ENCODE results near the gene YRDC.

Gene YRDC

DNA sequence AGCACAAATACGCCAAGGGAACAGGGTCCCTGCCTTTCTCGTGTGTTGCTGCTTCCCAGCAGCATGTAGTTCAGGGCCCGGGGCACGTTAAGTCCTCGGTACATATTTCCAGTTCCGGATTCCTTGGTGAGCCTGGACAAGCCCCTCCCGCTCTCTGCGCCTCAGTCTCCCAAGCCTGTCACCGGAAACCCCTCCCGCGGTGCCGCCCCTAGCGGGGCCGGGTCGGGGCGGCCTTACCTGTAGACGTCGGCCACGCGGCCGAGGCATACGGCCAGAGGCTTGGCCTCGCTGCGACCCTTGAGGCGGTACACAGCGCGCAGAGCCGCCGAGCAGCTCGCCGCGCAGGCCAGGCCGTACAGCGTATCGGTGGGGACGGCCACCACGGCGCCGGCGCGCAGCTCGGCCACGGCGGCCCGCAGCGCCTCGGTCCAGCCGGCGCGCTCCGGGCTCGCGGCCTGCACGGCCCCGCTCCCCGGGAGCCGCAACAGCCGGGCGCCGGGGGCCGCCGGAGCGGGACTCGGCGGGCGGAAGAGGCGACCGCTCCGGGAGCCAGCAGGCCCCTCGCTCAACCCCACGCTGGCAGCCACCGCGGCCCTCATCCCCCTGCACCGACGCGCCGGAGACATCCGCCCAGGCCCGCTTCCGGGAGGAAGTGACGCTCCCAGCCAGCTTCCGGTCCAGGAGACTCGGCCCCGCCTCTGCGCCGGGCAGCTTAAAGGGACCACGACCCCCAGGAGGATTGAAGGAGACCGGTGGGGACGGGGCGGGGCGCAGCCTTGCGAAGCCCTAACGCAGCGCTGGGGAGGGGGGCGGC is at the start of gene YRDC, which contains the start of gene C1orf122:
YRDC (minus strand) TSS at position 654 of the 814 bp plus-strand sequence; CDS start at position 626, 28 bp downstream.
C1orf122 (plus strand) TSS at position 236 of the 814 bp plus-strand sequence. CDS start 615 bp downstream, outside the sequence.
- intact Hi-C loops (cut with DNase I): loop anchor here (2.0 kb wide), 2 partner anchors 51 to 117 kb away; partner anchors contain the start of gene MTF1
- DNase-seq: peak; percentile 88 to 99 (median 97)

- intact Hi-C loops (cut with DNase I): no loop called here
- DNase-seq: no peak
Measured at GRCh38 chr1:37854406-37854805, 46.4 kb upstream of the YRDC start.

DNA sequence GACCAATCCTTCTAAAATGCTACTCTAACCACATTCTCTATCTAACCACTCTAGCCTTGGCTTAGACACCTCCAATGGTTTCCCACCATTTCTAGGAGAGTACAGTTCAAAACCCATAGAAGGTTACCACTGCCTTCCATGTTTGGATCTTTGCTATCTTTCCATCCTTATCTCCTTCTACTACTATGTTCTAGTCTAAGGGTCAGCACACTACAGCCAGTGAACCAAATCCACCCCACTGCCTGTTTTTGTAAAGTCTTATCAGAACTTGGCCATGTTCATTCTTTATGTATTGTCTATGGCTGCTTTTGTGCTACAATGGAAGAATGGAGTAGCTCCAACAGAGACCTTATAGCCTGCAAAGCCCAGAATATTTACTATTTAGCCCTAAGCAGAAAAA is 45.1 kb upstream of the YRDC start:
- DNase-seq: no peak
- intact Hi-C loops (cut with DNase I): no loop called here

GRCh38 chr1:37851782-37852210 is 43.8 kb upstream of the YRDC start:
- DNase-seq: no peak
- intact Hi-C loops (cut with DNase I): no loop called here

GRCh38 chr1:37851262-37851661 is 43.3 kb upstream of the YRDC start:
- DNase-seq: no peak
- intact Hi-C loops (cut with DNase I): no loop called here

- DNase-seq: no peak
- intact Hi-C loops (cut with DNase I): no loop called here
Measured at GRCh38 chr1:37850352-37850955, 42.4 kb upstream of the YRDC start.

DNA sequence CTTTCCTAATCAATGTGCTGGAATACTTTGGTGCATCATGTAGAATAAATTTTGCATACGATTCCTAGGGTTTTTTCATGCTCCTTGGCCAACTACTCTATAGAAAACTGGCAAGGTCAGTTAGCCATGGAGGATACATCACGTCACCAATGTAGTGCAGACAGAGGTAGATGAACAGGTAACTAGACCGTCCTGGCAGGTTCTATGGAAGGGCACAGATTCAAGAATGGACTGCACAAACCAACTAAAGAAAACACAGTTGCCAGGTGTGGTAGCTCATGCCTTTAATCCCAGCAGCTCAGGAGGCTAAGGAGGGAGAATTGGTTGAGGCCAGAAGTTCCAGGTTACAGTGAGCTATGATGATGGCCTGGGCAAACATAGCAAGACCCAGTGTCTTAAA is 41.5 kb upstream of the YRDC start:
- intact Hi-C loops (cut with DNase I): no loop called here
- no peak for DNase-seq

- no peak for DNase-seq
- intact Hi-C loops (cut with DNase I): no loop called here
Measured at GRCh38 chr1:37846647-37847339, 38.8 kb upstream of the YRDC start.

DNA sequence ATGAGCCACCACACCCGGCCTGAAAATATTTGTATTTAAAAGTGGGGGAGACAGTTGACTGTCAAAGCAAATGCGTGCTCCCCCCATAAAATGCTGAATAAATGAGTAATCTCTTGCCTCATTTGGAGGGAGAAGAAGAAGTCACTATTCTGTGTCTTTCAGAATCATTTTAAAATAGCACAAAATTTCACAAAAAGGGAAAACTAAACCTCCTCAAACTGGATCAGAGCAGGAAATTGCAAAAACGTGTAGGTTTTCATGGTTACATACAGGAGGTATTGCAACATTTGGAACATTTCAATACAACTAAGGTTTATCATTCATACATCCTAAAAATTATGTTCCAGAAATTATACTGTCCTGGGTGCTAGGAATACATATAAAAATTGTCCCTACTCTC is 37.8 kb upstream of the YRDC start:
- intact Hi-C loops (cut with DNase I): no loop called here
- DNase-seq: no peak

DNA sequence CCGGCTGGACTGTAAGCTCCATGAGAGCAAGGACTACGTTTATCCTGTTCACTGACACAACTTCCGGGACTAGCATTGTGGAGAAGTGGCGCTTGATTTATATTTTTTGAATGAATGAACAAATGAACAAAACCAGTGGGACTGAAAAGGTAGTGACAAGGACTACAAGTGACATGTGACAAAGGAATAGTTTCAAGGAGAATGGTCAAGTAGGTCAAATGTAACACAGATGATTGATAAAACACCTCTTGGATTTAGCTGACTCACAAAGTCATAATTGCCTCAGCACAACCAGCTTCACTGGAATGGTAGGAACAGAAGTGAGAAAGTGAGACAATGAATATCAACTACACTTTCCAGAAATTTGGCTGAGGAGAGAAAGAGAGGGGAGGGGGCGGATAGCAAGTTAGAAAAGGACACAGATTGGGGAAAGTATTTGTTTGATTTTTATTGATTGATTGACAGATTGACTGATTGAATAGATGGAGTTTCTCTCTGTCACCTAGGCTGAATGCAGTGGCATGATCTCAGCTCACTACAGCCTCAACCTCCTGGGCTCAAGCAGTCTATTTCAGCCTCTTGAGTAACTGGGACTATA is 37.1 kb upstream of the YRDC start:
- no peak for DNase-seq
- intact Hi-C loops (cut with DNase I): no loop called here

GRCh38 chr1:37844536-37844935 is 36.5 kb upstream of the YRDC start:
- DNase-seq: no peak
- intact Hi-C loops (cut with DNase I): no loop called here

- intact Hi-C loops (cut with DNase I): no loop called here
- DNase-seq: no peak
Measured at GRCh38 chr1:37841652-37842051, 33.6 kb upstream of the YRDC start.

DNA sequence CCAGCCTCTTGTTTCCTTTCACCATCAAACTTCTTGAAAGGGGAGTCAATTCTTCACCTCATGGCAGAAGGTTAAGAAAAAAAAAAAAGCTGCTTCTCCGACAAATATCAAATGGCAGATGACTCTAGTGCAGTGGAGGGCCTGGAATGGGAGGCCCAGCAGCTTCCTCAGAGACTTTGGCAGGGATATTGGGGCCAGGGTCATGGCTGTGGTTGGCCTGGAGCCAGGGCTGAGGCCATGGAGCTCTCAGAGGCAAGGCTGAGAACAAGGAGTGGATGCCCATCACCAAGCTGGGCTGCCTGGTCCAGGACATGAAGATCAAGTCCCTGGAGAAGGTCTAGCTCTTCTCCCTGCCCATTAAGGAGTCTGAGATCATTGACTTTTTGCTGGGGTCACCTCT is 32.7 kb upstream of the YRDC start:
- no peak for DNase-seq
- intact Hi-C loops (cut with DNase I): no loop called here

DNA sequence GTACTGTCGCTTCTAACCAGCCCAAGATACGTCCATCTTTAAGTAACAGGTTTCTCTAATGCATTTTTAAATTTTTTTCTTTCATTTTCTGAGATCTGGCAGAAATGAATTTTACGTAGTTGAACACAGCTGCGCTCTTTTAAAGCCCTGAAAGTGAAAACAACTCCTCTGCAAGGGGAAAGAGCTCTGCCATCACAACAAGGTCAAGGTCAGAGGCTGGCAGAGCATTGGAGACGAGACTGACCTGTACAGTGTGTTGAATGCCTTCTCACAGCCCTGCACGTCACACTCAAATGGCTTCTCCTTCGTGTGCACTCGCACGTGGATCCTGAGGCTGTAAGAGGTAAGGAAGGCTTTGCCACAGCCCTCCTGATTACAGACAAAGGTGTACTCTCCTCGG is 31.7 kb upstream of the YRDC start:
- intact Hi-C loops (cut with DNase I): no loop called here
- DNase-seq: no peak

- intact Hi-C loops (cut with DNase I): no loop called here
Measured at GRCh38 chr1:37836788-37837187, 28.8 kb upstream of the YRDC start.

GRCh38 chr1:37831809-37832208 is 23.8 kb upstream of the YRDC start:
- no peak for DNase-seq
- intact Hi-C loops (cut with DNase I): no loop called here

More at GRCh38 chr1:37836788-37837187, 28.8 kb upstream of the YRDC start:
- DNase-seq: no peak

DNA sequence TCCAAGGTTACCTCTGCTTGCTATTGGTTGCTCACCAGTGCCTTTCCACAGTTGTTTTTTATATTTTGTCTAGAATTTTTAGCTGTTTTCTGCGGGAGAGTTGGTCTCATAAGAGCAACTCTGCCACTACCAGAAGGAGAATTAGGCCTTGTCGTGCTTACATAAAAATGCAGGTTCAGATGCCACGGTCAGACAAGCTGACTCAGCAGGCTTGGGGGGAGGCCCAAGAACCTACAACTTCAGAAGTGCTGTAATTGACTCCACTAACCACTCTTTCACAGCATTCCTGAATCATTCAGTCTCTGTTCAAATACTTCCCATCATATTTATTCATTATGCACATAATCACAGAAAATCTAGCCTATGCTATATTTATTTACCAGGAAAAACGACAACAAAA is 23.1 kb upstream of the YRDC start:
- intact Hi-C loops (cut with DNase I): no loop called here
- DNase-seq: no peak

GRCh38 chr1:37828410-37829074 is 20.5 kb upstream of the YRDC start:
- intact Hi-C loops (cut with DNase I): no loop called here
- DNase-seq: no peak

GRCh38 chr1:37825506-37825905 is 17.5 kb upstream of the YRDC start:
- intact Hi-C loops (cut with DNase I): no loop called here
- no peak for DNase-seq

Data from head of caudate nucleus (tissue), 42 donors.